Peyer's patch (tissue), 4 donors: ENCODE data around the gene SCAMP4.

ENCODE experiments used
- CTCF ChIP-seq, 6 experiments: fragments of 450-650 bp in 4 of 6; fragments of 200-600 bp in 2 of 6; sonication (generic) in 1 of 6; IDR thresholded peaks; one replicate each; pipeline ENCODE4 v1.5.1; 2017 to 2019; ENCODE audit warnings: antibody characterized with exemption in 6 of 6, mild to moderate bottlenecking in 3 of 6, moderate library complexity in 1 of 6
- POLR2A ChIP-seq, 2 donors: fragments of 450-650 bp; IDR thresholded peaks; one replicate each; pipeline ENCODE4 v1.5.1; 2017; ENCODE audit warnings: antibody characterized with exemption in 2 of 2, mild to moderate bottlenecking in 2 of 2, moderate library complexity in 2 of 2

GRCh38 chr19:1917926-1918325 lies 12.7 kb downstream of the SCAMP4 start:
- TF ChIP-seq POLR2A (IDR thresholded peaks at IDR 0.05) (no peak), CTCF (IDR thresholded peaks at IDR 0.05) (no peak)
